SH-SY5Y (cell line): ENCODE data around the gene GHRH.

Experiments
- GATA2 ChIP-seq: IDR thresholded peaks from 2 replicates; pipeline ENCODE4 v1.6.1; 2011; ENCODE audit warnings: mild to moderate bottlenecking, low read depth, low read length
- GATA3 ChIP-seq: IDR thresholded peaks from 2 replicates; pipeline ENCODE4 v1.6.1; 2011; ENCODE audit warnings: low read depth, mild to moderate bottlenecking, low read length, moderate library complexity

The GHRH gene

GRCh38 chr20:37257530-37257929 is 4.1 kb downstream of the GHRH start:
- TF ChIP-seq GATA3 (no peak), GATA2 (no peak)

- no peak for TF ChIP-seq GATA3
- no peak for TF ChIP-seq GATA2
Observed at GRCh38 chr20:37256286-37256685, 5.3 kb downstream of the GHRH start.

GRCh38 chr20:37254114-37254878 is 7.3 kb downstream of the GHRH start:
- TF ChIP-seq GATA2 (no peak), GATA3 (no peak)

GRCh38 chr20:37253087-37253486 is 8.5 kb downstream of the GHRH start:
- TF ChIP-seq GATA2 (no peak), GATA3 (no peak)

GRCh38 chr20:37251825-37252477 is 9.7 kb downstream of the GHRH start:
- TF ChIP-seq GATA2 (no peak), GATA3 (no peak)

GRCh38 chr20:37249304-37249703 is 12.3 kb downstream of the GHRH start:
- TF ChIP-seq GATA3 (no peak), GATA2 (no peak)

- TF ChIP-seq GATA3 (no peak), GATA2 (no peak)
Observed at GRCh38 chr20:37247547-37247946, 14.1 kb downstream of the GHRH start.

- TF ChIP-seq GATA3 (no peak), GATA2 (no peak)
Observed at GRCh38 chr20:37246736-37247135, 14.9 kb downstream of the GHRH start.

GRCh38 chr20:37245216-37246150 is 16.1 kb downstream of the GHRH start:
- no peak for TF ChIP-seq GATA3
- no peak for TF ChIP-seq GATA2

GRCh38 chr20:37244572-37244957 is 17.0 kb downstream of the GHRH start:
- TF ChIP-seq GATA2: no peak
- no peak for TF ChIP-seq GATA3

- no peak for TF ChIP-seq GATA2
- no peak for TF ChIP-seq GATA3
Observed at GRCh38 chr20:37243937-37244571, 17.6 kb downstream of the GHRH start.

- TF ChIP-seq GATA3 (no peak), GATA2 (no peak)
Observed at GRCh38 chr20:37243076-37243936, 18.3 kb downstream of the GHRH start.

- no peak for TF ChIP-seq GATA3
- TF ChIP-seq GATA2: no peak
Observed at GRCh38 chr20:37242503-37242902, 19.1 kb downstream of the GHRH start.
